NOMO-1 treated with dmso at 0.1 percent for 144 hours (cell line): ENCODE data around the gene OR7C1.
"Not testable (repeated sequence)": the region's sequence is repeated elsewhere in the genome, so short reads cannot be mapped to it uniquely, and the experiment has no call there.

Source experiments
- DNase-seq: peaks from one replicate; lab custom pipeline; 2025; ENCODE audit not compliant: unreplicated experiment; lab: John Stamatoyannopoulos, UW

Gene OR7C1

GRCh38 chr19:14768001-14768400, 67.0 kb downstream of the OR7C1 start:
- no peak for DNase-seq

- DNase-seq = no peak
Observed at GRCh38 chr19:14767466-14767971, 67.5 kb downstream of the OR7C1 start.

- DNase-seq = not testable (repeated sequence)
Observed at GRCh38 chr19:14765841-14766240, 69.1 kb downstream of the OR7C1 start.

GRCh38 chr19:14765403-14765802, 69.6 kb downstream of the OR7C1 start:
- not testable (repeated sequence) for DNase-seq

GRCh38 chr19:14764401-14764800, 70.6 kb downstream of the OR7C1 start:
- no peak for DNase-seq

GRCh38 chr19:14763497-14764145, 71.4 kb downstream of the OR7C1 start:
- no peak for DNase-seq

DNA sequence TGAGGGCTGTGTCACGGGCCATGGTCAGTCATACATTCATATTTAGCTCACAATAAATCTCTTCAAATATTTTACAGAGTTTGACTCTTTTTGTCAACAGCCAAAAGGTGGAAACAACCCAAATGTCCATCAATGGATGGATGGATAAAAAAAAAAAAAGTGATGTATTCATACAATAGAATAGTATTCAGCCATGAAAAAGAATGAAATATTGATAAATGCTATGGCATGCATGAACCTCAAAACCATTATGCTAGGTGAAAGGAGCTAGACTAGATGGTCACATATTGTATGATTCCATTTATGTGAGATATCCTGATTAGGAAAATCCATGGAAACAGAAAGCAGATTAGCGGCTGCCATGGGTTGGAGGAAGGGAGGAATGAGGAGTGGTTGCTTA, 72.9 kb downstream of the OR7C1 start:
- no peak for DNase-seq

DNA sequence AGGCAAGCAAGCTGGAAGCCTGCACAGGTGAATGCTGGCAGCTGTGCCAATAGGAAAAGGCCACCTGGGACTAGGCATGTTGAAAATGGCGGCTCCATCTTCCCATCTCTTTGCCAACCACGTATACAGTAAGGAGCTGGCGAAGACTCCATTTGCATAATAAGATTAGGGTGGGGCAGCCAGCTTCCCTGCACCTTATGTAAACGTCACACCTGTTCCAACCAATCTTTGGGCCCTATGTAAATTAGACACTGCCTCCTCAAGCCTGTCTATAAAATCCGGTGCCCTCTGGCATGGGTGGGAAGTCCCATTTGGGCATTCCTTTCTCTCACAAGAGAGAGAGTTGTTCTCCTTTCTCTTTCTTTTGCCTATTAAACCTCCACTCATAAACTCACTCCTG, 73.4 kb downstream of the OR7C1 start:
- no peak for DNase-seq

GRCh38 chr19:14758816-14759215, 76.2 kb downstream of the OR7C1 start:
- no peak for DNase-seq

DNA sequence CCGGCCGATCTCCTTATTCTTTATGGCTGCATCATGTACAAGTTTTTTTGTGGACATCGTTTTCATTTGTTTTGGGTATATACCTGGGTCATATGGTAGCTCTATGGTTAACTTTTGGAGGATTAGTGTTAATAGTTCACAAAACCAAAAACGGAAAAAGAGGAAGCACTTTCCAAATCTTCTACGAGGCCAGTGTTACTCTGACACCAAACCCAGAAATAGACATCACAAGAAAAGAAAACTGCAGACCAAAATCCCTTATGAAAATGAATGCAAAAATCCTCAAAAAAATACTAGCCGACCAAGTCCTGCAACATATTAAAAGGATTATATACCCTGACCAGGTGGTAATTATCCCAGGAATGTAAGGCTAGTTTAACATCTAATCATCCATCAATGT, 86.4 kb downstream of the OR7C1 start:
- DNase-seq = no peak
